CD1c-positive myeloid dendritic cell (primary cell): ENCODE data around the gene KRT13.

Experiments
- DNase-seq: peaks from one replicate; pipeline ENCODE4 v3.0.0-alpha.2; 2016; ENCODE audit errors: extremely low spot score

The KRT13 gene

GRCh38 chr17:41519501-41520224 lies 14.3 kb upstream of the KRT13 start:
- no peak for DNase-seq

- no peak for DNase-seq
Observed at GRCh38 chr17:41518789-41519449, 13.5 kb upstream of the KRT13 start, which contains the start of gene KRT15. KRT15 (minus strand) TSS chr17:41518890; CDS start chr17:41518827, 63 bp downstream.

DNA sequence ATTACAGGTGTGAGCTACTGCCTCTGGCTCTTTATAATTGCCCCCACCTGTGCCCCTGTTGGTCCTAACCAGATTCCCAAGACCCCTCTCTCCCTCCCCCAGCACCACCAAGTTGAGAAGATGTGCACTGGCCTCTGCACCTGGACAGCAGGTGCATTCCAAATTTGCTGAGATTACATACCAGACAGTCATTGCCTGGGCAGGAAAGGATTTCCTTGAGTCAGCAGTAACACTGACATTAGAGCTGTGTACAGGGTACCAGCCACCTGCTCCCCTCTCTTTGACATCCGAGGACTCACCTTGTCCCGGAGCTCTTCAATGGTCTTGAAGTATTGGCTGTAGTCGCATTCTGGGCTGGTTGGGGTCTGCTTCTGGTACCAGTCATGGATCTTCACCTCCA lies 12.6 kb upstream of the KRT13 start:
- no peak for DNase-seq

- DNase-seq: no peak
Observed at GRCh38 chr17:41516830-41517283, 11.4 kb upstream of the KRT13 start.

DNA sequence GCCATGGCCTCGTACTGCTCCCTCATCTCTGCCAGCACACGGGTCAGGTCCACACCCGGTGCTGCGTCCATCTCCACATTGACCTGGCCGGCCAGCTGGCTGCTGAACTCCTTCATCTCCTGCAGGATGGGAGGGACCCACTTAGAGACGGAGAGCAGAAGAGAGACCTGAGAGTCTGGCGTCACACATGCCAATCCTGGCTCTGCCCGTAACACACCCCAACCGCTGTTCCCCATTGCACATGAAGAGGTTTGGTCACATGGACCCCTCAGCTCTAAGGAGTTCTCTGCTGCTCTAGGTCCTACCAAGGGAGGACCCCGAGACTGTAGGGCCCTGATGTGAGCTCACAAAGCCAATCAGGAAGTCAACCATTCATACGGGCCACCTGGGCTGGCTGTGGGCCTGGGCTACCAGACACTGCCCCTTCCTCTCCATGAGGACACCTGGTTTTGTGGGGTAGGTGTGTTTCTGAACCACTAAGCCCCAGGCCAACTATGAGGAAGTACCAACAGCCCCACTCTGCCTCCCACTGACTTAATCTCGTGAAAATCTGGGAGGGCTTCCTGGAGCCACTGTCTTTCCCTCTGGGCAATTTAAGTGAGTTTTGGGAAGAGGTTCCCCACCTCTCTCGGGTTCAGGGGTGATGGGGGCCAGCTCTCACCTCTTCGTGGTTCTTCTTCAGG lies 10.9 kb upstream of the KRT13 start:
- no peak for DNase-seq

GRCh38 chr17:41513168-41513547 lies 7.7 kb upstream of the KRT13 start:
- no peak for DNase-seq

- peak; percentile 42 for DNase-seq
Observed at GRCh38 chr17:41512546-41513167, 7.2 kb upstream of the KRT13 start.

GRCh38 chr17:41511716-41512115 lies 6.3 kb upstream of the KRT13 start:
- DNase-seq: no peak

DNA sequence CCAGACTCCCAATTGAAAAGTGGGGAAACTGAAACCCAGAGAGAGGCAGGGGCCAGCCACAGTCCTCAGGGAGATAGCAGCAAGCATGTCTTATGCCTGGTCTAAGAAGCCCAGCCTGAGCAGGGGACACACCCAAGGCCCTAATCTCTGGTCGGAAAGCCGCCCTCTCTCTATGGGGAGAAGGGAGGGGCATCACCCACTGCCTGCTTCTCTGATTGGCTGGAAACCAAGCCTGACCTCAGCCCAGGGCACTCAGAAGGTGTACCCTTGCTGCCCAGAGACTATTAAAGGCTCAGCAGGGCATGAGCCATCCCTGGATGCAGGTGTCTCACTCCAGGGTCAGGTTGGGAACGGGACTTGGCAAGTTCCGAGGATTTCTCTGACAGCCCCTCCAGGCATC lies 5.7 kb upstream of the KRT13 start:
- no peak for DNase-seq

DNA sequence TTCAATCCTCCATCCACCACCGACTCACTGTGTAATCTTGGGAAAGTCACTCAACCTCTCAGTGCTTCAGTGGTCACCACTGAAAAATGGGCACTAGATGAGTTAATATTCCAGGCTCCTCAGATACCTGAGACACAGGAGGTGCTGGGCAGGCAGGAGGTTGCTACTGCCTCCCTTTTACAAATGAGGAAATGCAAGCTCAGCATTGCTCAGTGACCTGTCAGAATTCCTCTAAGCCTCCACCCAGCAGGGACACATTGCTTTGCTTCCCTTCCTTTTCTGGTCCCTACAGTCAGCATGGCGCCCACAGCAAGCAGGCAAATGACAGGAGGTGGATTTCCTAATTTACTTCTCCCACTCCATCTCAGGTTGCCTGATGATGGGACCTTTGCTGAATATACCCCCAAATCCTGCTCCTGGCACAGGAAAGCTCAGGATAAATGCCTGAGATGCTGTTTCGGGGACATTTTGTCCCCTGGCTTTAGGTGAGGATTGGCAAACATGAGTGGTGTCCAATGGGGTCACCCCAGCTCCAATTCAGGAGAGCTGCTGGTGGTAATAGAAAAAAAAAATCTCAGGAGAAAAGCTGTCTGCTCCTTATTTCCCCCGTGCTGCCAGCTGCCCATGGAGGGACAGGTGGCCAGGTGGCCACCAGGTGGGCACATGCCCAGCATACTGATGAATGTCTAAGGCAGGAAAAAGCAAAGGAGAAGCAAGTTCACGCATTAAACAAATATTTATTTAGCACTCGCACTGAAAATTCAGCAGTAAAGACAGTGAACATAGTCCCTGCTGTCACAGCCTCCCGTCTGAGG lies 5.0 kb upstream of the KRT13 start:
- no peak for DNase-seq

DNA sequence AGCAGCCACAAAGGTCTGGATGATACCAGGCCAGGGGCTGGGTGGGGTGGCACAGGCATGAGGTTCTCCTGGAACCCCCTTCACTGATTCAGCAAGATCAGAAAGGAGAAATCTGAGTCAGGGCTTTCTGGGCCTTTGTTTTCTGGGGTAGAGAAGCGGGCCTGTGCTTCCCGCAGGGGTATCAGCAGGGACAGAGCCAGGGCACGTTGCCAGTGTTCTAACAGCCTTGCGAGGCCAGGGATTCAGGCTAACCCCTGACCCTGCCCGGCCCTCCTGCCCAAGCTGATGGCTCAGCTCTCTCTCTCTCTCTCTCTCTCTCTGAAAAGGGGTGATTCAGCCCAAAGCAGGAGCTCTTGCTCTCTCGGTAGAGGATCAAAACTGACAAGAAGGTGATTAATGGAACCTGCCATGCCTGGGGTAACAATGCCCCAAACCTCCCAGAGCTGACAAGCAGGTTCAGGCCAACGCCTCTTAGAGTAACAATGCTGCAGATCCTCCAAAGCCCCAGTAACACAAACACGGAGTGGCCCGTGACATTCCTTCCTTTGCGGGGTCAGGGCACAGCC lies 2.0 kb upstream of the KRT13 start:
- DNase-seq: no peak

DNA sequence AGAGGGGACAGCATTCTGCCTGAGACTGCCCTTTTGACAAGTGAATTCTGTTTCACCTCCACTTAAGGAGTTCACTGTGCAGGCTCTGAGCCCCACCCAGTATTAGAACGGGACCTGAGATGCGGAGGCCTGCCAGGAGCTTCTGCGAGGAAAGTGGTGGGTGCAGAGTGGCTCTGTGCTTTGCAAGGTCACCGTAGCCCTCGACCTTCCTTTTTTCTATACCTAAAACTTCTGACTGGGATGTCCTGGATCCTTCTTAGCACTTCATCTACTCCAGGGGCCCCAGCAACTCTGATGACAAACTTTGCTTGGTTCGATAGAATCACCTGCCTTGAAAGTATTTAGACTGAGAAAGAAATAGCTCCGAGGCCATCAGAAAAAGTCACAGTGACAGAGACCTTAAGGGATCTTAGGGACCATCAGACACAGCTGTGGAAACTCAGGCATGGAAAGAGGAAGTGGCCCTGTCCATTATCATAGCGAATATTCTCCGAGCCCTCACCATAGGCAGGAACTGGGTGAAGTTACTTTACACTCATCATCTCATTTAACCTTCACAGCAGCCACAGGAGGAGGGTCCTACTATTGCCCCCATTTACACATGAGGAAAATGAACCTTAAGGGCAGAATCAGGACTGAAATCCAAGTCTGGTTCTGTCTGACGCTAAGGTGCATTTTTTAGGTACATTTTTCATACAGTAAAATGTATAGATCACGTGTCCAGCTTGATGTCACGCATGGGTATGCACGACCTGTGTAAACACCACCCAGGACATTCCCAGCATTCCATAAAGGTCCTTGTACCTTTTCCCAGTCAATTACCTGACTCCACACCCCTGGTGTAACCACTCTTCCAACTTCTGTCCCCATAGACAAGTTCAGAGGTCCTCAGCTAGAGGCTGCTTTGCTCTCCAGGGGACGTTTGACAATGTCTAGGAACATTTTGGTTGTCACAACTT lies 676 bp upstream of the KRT13 start:
- peak; percentile 51 for DNase-seq

DNA sequence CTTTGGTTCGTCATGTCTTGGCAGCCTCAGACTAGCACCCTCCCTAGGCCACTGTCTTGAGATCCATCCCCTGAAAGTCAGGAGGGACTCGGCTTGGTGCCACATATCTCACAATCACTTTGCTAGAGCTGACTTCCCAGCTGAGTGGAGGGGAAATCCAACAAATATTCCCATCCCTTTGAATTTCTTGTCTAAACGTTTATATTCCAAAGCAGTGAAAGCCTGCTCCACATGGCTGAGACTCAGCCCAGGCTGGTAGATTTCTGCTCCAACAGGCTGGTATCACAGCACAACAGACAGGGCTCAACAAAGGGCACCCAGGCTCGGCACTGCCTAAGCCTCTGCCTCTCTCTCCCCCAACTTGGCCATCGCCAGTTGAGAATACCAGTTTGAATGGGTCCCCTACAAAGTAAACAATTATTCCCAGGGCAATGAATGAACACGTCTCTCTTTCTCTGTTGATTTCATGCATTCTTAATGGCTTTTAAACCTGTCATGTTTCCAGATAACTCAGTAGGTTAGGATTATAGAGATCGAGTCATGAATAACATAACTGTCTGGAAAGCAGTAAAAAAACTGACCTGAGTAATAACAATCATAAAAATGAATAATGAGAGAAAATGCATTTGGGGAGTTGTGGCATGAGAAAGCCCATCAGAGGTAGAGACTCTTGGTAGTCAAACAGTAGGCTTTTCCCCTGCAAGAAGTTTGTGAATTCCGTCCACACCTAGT lies 1.0 kb downstream of the KRT13 start:
- no peak for DNase-seq

DNA sequence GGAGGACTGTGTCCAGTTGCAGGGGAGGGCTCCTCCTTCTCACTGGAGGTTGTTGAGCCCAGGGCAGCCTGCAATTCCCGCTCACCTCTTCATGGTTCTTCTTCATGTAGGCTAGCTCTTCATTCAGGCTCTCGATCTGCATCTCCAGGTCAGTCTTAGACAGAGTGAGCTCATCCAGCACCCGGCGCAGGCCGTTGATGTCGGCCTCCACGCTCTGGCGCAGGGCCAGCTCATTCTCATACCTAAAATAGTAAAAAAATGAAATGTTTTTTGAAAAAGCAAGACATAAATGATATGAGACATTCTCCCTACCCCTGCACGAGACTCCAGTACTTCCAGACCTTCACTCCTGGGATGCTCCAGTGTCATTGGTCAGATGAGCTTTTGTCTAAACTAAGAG lies 2.2 kb downstream of the KRT13 start:
- DNase-seq: no peak

GRCh38 chr17:41500131-41500911 lies 5.1 kb downstream of the KRT13 start:
- DNase-seq: peak; percentile 72

- DNase-seq: no peak
Observed at GRCh38 chr17:41499714-41500113, 5.7 kb downstream of the KRT13 start.

DNA sequence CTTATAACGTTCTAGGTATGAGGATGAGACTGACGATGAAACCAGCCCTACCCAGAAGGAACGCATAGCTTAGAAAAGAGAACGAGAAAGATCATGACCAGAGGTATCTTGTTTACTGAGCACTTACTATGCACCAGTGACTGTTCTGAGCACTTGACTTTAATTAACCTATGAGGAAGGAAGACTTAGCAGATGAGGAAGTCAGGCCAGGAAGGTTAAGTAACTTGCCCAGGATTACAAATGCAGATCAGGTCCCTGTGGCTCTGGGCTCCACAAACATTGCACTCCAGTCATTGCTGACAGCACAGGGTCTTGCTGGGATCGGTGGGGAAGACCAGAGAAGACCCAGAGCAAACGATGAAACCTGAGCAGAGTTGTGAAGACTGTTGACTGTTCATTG lies 7.1 kb downstream of the KRT13 start:
- DNase-seq: peak; percentile 80

DNA sequence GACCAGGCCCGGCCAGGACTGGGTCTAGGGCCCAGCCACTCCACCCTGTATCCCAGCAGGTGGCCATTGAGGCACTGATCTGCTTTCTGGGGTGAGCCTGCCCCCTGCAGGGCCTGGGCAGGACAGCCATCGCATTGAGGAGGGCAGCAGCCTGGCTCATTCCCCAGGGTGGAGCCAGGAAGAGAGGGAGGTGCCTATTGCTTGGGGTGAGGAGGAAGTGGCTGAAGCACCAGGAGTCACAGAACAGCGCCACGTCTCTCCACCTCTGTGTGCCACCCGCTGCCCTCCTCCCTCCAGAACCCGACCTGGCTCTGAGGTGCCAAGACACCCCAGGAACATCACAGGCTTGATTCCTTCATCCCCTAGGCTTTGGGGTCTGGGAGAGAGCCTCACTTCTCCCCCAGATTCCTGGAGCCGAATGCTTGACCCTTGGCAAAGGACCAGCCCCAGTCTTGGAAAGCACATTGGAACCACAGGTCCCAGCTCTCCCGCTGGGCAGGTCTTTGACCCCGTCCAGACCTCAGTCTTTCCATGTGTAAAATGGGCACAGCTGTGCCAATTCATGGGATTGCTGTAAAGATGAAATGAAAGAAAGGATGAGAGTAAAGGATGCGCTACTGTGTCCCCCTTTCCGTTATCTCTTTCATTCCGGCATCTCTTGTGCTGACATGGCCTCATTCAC lies 8.5 kb downstream of the KRT13 start:
- peak; percentile 85 for DNase-seq
